ENCODE data around the gene FAM98A. TPM values are rescaled to one million over a fixed set of nuclear protein-coding genes. Genes with fewer than 3 reads are reported as not detected.

Gene FAM98A
- total RNA-seq, 1 experiment from 2014 or later: 22.4 TPM

DNA sequence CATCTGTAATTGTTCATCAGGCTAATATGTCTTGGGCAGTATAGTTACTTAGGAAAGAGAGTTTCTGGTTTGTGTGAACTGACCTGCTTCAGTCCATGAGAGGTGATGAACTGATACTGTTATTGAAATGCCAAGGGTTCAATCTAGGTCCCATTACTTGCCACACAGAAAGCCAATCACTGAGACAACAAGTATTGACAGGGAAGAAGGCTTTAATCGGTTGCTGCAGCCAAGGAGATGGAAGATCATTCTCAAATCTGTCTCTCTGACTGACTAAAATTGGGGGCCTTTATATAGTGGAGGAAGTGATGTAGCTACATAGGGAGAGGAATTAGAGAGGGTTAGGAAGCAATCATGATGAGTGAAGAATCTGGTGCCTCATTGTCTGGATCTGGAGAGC is 19.9 kb upstream of the FAM98A start:
- no peaks in the 10 kb centered on the region for H3K36me3 ChIP-seq (ENCODE audit: low read depth, low read length)
- POLR2A ChIA-PET (ENCODE audit: unreplicated experiment): no interaction called here
- H4K20me1 ChIP-seq (ENCODE audit: low read length): no peaks in the 10 kb centered on the region
- H3K4me2 ChIP-seq (ENCODE audit: low read length): no peak overlapping the region
- H3K27me3 ChIP-seq (ENCODE audit: low read length): no peaks in the 10 kb centered on the region
- ATAC-seq (no peak), DNase-seq (no peak)
- no peak overlapping the region for H3K9ac ChIP-seq (ENCODE audit: low read length)
- H2AFZ ChIP-seq (ENCODE audit: low read length): no peak overlapping the region
- BruUV-seq (replicated peaks): no TSS peak
- TF ChIP-seq EZH2phosphoT487 (IDR thresholded peaks at IDR 0.05; ENCODE audit: borderline replicate concordance, low read length) (no peak), EZH2 (IDR thresholded peaks at IDR 0.05; ENCODE audit: low read length, unreplicated experiment) (no peak)
- TF ChIP-seq, protein P1, sequence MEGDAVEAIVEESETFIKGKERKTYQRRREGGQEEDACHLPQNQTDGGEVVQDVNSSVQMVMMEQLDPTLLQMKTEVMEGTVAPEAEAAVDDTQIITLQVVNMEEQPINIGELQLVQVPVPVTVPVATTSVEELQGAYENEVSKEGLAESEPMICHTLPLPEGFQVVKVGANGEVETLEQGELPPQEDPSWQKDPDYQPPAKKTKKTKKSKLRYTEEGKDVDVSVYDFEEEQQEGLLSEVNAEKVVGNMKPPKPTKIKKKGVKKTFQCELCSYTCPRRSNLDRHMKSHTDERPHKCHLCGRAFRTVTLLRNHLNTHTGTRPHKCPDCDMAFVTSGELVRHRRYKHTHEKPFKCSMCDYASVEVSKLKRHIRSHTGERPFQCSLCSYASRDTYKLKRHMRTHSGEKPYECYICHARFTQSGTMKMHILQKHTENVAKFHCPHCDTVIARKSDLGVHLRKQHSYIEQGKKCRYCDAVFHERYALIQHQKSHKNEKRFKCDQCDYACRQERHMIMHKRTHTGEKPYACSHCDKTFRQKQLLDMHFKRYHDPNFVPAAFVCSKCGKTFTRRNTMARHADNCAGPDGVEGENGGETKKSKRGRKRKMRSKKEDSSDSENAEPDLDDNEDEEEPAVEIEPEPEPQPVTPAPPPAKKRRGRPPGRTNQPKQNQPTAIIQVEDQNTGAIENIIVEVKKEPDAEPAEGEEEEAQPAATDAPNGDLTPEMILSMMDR (conservative IDR thresholded peaks at IDR 0.05; ENCODE audit: low read depth, low read length): no peak
- intact Hi-C loops (cut with micrococcal nuclease): no loop called here
- H3K27ac ChIP-seq (ENCODE audit: low read length): no peak overlapping the region
- H3K4me3 ChIP-seq (ENCODE audit: low read length): no peak overlapping the region
- H3K79me2 ChIP-seq (ENCODE audit: low read length): no peaks in the 10 kb centered on the region
- H3K4me1 ChIP-seq (ENCODE audit: insufficient read depth, low read length): no peaks in the 10 kb centered on the region
- H3K9me3 ChIP-seq (ENCODE audit: low read length): peaks cover 14% of the 10 kb centered on the region; the same call in 1 of the 2 replicates
- CTCF ChIA-PET: no interaction called here
- no peaks in the 10 kb centered on the region for H3K9me2 ChIP-seq (replicated peaks; ENCODE audit: low read length)
- H3F3A ChIP-seq (ENCODE audit: low read length, unreplicated experiment): no peaks in the 10 kb centered on the region

DNA sequence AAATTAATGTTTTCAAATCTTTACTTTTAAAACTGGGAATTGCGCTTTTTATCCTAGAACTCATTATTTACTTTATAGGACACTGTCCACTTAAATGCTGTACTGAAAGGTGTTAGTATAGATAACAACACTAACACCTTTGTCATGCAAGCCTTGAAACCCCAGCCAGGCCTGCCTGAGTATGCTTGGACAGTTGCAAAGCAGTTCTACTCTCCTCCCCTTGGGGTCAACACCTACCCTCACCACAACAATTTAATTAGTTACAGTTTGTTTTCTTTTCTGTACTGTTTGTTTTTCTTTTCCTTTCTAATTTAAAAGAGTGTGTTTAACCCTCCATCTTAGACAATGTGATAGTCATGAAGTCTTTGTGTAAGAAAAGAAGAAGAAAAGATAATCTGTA is 18.9 kb upstream of the FAM98A start:
- H3K9me2 ChIP-seq (replicated peaks; ENCODE audit: low read length): no peaks in the 10 kb centered on the region
- ChIA-PET CTCF (no interaction called here), POLR2A (ENCODE audit: unreplicated experiment) (no interaction called here)
- intact Hi-C loops (cut with micrococcal nuclease): no loop called here
- no peaks in the 10 kb centered on the region for H3K36me3 ChIP-seq (ENCODE audit: low read depth, low read length)
- H3K4me3 ChIP-seq (ENCODE audit: low read length): no peak overlapping the region
- peaks cover 14% of the 10 kb centered on the region; the same call in 1 of the 2 replicates for H3K9me3 ChIP-seq (ENCODE audit: low read length)
- H3K27ac ChIP-seq (ENCODE audit: low read length): no peak overlapping the region
- DNase-seq: no peak
- TF ChIP-seq EZH2 (IDR thresholded peaks at IDR 0.05; ENCODE audit: low read length, unreplicated experiment) (no peak), EZH2phosphoT487 (IDR thresholded peaks at IDR 0.05; ENCODE audit: borderline replicate concordance, low read length) (no peak)
- TF ChIP-seq, protein P1 (conservative IDR thresholded peaks at IDR 0.05; ENCODE audit: low read depth, low read length): no peak
- H3K27me3 ChIP-seq (ENCODE audit: low read length): no peaks in the 10 kb centered on the region
- H2AFZ ChIP-seq (ENCODE audit: low read length): no peak overlapping the region
- no TSS peak for BruUV-seq (replicated peaks)
- no peaks in the 10 kb centered on the region for H4K20me1 ChIP-seq (ENCODE audit: low read length)
- H3K4me1 ChIP-seq (ENCODE audit: insufficient read depth, low read length): no peaks in the 10 kb centered on the region
- H3K79me2 ChIP-seq (ENCODE audit: low read length): no peaks in the 10 kb centered on the region
- ATAC-seq: no peak
- H3F3A ChIP-seq (ENCODE audit: low read length, unreplicated experiment): no peaks in the 10 kb centered on the region
- H3K4me2 ChIP-seq (ENCODE audit: low read length): no peak overlapping the region
- no peak overlapping the region for H3K9ac ChIP-seq (ENCODE audit: low read length)

DNA sequence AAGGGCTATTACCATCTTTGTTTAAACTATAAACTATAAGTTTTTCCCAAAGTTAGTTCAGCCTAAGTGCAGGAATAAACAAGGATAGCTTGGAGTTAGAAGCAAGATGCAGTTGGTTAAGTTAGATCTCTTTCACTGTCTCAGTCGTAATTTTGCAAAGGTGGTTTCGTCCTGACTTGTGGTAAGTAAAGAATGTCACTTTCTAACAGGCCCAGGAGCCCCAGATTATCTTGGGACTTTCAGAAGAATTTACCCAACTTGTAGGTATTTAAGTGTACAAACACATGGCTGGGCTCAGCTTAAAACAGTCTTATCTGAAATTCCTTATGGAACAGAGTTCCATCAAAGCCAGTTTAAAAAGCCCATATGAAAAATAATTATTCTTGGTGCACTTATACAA is 18.3 kb upstream of the FAM98A start:
- H3K4me2 ChIP-seq (ENCODE audit: low read length): no peak overlapping the region
- BruUV-seq (replicated peaks): no TSS peak

More for the DNA sequence above, 18.3 kb upstream of the FAM98A start:
- DNase-seq (no peak), ATAC-seq (no peak)
- Histone ChIP-seq H3F3A (ENCODE audit: low read length, unreplicated experiment) (no peaks in the 10 kb centered on the region), H3K4me3 (ENCODE audit: low read length) (no peak overlapping the region), H4K20me1 (ENCODE audit: low read length) (no peaks in the 10 kb centered on the region), H3K79me2 (ENCODE audit: low read length) (no peaks in the 10 kb centered on the region), H3K9me3 (ENCODE audit: low read length) (peaks cover 14% of the 10 kb centered on the region; the same call in 1 of the 2 replicates), H3K27ac (ENCODE audit: low read length) (no peak overlapping the region), H3K9ac (ENCODE audit: low read length) (no peak overlapping the region), H3K27me3 (ENCODE audit: low read length) (no peaks in the 10 kb centered on the region), H3K36me3 (ENCODE audit: low read depth, low read length) (no peaks in the 10 kb centered on the region), H3K9me2 (replicated peaks; ENCODE audit: low read length) (no peaks in the 10 kb centered on the region), H2AFZ (ENCODE audit: low read length) (no peak overlapping the region), H3K4me1 (ENCODE audit: insufficient read depth, low read length) (no peaks in the 10 kb centered on the region)
- intact Hi-C loops (cut with micrococcal nuclease): no loop called here
- POLR2A ChIA-PET (ENCODE audit: unreplicated experiment): no interaction called here
- CTCF ChIA-PET: no interaction called here
- TF ChIP-seq, protein P1 (conservative IDR thresholded peaks at IDR 0.05; ENCODE audit: low read depth, low read length): no peak
- TF ChIP-seq EZH2 (IDR thresholded peaks at IDR 0.05; ENCODE audit: low read length, unreplicated experiment) (no peak), EZH2phosphoT487 (IDR thresholded peaks at IDR 0.05; ENCODE audit: borderline replicate concordance, low read length) (no peak)
